Mononuclear cell (primary cell): ENCODE measurements around the gene RIMBP2. TPM values are rescaled to one million over a fixed set of nuclear protein-coding genes. Genes with fewer than 3 reads are reported as not detected.

ENCODE experiments used
- H3K27me3 ChIP-seq: 2 replicates; pipeline ENCODE4 v1.6.0; 2011; ENCODE audit warnings: low read length, control low read depth; ENCODE audit not compliant: insufficient read depth
- H3K4me1 ChIP-seq: 2 replicates; pipeline ENCODE4 v1.5.1; 2011; ENCODE audit warnings: mild to moderate bottlenecking, low read length, control low read depth; ENCODE audit not compliant: insufficient read depth
- H3K4me3 ChIP-seq: 2 replicates; pipeline ENCODE4 v1.5.1; 2011; ENCODE audit warnings: mild to moderate bottlenecking, low read length, moderate library complexity
- H3K9me3 ChIP-seq: 2 replicates; pipeline ENCODE4 v1.5.1; 2011; ENCODE audit warnings: low read depth, mild to moderate bottlenecking, control low read depth, low read length
- total RNA-seq: library from RNA; depleted of rRNA; stranded (reverse); fragments of >200 nt; gene quantifications from one replicate; pipeline ENCODE4 v1.2.3, GENCODE V29; 2012

Gene RIMBP2
- total RNA-seq, 1 donor: not detected

DNA sequence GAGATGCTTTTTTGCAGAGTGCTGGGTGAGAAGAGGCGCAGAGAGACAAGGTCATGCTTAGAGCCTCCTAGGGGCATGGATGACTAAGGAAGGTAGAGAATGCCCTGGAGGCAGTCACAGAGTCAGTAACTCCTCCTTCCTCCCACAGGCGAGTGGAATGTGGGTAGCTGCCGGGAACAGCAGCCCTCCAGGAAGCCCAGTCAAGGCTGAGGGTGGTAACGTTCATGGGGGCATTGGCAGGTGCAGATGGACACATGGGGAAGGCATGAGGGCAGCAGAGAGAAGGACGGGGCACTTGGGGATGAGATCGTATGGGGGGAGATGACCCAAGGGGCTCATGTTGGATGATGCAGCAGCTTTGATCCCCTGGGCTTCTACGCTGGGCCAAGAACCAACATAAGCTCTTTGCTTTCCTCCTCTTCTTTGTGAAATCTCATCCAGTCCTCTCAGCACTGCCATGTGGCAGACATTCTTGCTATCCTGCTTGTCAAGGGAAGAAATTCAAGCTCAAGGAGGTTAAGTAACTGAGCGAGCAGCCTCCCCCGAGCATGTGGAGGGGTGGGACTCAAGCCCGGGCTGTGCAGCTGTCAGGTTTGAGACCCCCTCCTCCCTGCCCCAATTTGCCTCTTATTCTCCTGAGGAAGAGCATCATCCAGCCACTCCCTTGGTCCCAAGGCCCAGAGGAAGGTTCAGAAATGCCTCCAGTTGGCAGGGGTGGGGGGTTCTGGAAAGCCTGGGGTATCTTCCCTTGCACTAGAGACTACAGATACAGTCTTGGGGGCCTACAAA lies 190.5 kb downstream of the RIMBP2 start:
- Histone ChIP-seq H3K4me3 (no peak overlapping the region), H3K9me3 (no peaks in the 10 kb centered on the region), H3K27me3 (no peaks in the 10 kb centered on the region), H3K4me1 (no peaks in the 10 kb centered on the region)

- H3K4me3 ChIP-seq: no peak overlapping the region
- H3K27me3 ChIP-seq: no peaks in the 10 kb centered on the region
- H3K4me1 ChIP-seq: no peaks in the 10 kb centered on the region
- H3K9me3 ChIP-seq: no peaks in the 10 kb centered on the region
Observed at GRCh38 chr12:130524759-130525158, 191.3 kb downstream of the RIMBP2 start.

GRCh38 chr12:130523863-130524614 lies 192.1 kb downstream of the RIMBP2 start:
- Histone ChIP-seq H3K4me3 (no peak overlapping the region), H3K4me1 (no peaks in the 10 kb centered on the region), H3K9me3 (no peaks in the 10 kb centered on the region), H3K27me3 (no peaks in the 10 kb centered on the region)

DNA sequence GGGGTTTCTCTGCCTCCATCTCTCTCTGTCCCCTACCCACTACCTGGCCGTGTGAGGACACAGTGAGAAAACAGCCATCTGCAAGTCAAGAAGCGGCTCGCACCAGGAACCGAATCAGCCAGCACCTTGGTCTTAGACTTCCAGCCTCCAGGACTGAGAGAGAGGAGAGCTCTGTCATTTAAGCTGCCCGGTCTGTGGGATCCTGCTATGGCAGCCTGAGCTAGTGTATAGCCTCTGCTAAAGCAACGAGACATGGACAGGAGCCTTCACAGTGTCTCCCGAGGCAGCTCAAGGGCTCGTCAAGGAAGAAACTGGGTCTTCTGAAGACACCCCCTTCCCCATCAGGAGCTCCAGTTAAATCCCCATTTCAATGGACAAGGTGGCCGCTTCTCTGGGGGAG lies 192.9 kb downstream of the RIMBP2 start:
- Histone ChIP-seq H3K9me3 (no peaks in the 10 kb centered on the region), H3K4me1 (no peaks in the 10 kb centered on the region), H3K4me3 (no peak overlapping the region), H3K27me3 (no peaks in the 10 kb centered on the region)

DNA sequence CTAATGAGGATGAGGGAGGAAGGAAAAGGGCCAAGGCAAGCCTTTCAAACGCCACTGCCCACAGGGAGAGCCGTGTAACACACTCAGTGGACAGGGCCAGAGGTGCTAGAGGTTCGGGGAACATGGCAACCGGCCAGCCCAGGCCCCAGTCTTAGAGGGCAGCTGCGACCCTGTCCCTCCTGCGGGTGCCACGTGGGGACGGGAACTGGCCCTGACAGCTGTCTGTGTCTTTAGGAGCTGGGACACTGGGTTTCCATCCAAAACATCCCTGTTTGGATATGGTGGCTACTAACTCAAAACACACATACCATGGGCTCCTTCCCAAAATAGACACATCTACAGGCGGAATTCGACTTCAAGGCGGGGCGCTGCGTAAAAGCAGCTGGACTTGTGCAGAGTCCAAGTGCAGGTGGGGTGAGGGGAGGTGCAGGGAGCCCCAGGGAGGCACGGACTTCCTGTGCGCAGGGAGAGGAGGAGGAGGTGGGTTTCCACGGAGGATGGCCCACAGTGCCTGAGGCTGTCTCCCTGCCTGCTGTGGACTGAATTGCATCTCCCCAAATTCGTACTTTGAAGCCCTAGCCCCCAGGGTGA lies 193.8 kb downstream of the RIMBP2 start:
- Histone ChIP-seq H3K27me3 (no peaks in the 10 kb centered on the region), H3K4me1 (no peaks in the 10 kb centered on the region), H3K4me3 (no peak overlapping the region), H3K9me3 (no peaks in the 10 kb centered on the region)

DNA sequence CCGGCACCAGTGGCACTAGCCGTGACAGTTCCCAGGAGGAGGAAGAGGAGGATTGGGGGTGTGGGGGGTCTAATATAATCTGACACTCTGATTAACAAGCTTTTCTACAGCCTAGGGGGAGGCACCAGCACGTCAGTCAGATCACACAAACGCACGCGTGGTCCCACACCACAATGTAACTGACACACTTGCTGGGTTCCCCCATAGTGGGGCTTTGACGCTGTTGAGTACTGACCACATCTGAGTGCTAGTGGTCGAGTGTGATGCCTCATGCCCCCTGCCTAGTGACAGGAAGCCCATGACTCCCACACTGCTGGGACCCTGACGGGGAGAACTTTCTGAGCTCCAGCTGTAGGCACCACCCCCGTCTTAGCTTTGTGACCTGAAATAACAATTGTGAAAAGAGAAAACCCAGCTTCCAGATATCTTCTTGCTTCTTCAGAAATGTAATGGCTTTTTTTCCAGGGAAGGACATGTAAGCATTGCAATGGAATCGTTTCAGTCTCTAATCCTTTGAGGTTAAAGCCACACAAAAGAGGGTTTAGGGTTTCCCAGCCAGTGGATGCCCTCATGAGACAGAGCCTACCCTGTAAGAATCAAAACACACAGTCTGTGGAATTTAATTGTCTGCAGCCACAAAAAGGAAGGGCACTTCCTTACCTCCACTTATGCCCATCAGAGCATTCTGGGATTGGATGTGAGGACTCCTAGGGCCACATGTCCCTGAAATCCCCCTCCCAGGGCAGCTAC lies 194.5 kb downstream of the RIMBP2 start:
- H3K9me3 ChIP-seq: no peaks in the 10 kb centered on the region
- no peak overlapping the region for H3K4me3 ChIP-seq

GRCh38 chr12:130520784-130521183 lies 195.3 kb downstream of the RIMBP2 start:
- Histone ChIP-seq H3K9me3 (no peaks in the 10 kb centered on the region), H3K4me1 (no peaks in the 10 kb centered on the region), H3K27me3 (no peaks in the 10 kb centered on the region), H3K4me3 (no peak overlapping the region)

More for the DNA sequence above, 194.5 kb downstream of the RIMBP2 start:
- Histone ChIP-seq H3K4me1 (no peaks in the 10 kb centered on the region), H3K27me3 (no peaks in the 10 kb centered on the region)

DNA sequence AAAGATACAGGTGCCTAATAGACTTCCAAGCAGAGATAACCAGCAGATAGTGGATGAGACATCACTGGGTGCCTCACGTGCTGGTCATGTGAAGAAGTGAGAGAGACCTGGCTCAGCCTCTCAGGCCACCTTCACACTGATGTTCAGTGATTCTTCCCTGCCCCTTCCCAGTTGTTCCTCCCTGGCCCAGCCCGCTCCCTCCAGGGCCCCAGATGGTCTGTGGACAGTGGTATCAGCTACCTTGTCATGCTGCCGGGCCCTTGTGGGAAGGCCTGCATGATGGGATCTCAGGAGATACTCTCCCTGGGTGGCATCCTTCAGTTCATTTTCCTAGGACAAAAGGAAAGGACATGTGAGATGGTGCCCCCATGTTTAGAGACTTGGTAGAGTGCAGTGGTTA lies 198.5 kb downstream of the RIMBP2 start:
- no peaks in the 10 kb centered on the region for H3K4me1 ChIP-seq
- H3K9me3 ChIP-seq: no peaks in the 10 kb centered on the region
- no peak overlapping the region for H3K4me3 ChIP-seq
- no peaks in the 10 kb centered on the region for H3K27me3 ChIP-seq

DNA sequence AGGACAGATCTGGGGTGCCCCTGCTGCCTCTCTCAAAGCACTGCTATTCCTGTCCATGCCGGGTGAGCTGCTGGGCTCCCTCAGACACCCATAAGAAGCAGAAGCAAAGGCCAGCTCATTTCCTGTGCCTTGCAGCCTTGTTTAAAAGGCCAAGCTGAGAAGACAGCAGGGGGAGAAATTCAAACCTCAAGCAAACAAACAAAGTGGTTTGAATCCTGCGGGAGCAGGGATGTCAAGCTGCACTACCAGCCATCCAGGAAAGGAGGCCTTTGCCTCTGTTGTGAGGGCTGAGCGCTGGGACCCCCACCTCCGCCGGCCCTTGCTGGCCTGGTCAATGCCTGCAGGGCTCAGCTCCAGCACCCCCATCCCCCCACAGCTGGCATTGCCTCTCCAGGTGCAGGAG lies 201.9 kb downstream of the RIMBP2 start:
- Histone ChIP-seq H3K9me3 (no peaks in the 10 kb centered on the region), H3K4me3 (no peak overlapping the region)

DNA sequence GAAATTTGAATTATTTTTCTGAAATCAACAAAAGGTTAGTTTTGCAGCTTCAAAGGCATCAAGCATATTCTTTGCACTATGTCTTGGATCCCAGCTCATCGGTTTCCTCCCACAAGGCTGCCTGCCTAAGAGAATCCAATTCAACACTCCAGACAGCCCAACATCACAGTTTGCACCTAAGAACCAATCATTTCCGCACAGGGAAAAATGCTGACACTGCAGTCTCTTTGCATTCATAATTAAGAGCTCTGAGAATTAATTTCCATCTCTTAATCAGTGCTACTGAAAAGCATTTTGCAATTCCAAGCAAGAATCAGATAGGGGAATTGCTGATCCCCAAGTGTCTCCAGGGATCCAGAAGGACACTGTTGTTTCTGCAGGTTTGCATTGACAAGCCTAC lies 202.5 kb downstream of the RIMBP2 start:
- H3K9me3 ChIP-seq: no peaks in the 10 kb centered on the region
- no peaks in the 10 kb centered on the region for H3K27me3 ChIP-seq
- no peaks in the 10 kb centered on the region for H3K4me1 ChIP-seq
- no peak overlapping the region for H3K4me3 ChIP-seq

More for the DNA sequence above, 201.9 kb downstream of the RIMBP2 start:
- Histone ChIP-seq H3K4me1 (no peaks in the 10 kb centered on the region), H3K27me3 (no peaks in the 10 kb centered on the region)

DNA sequence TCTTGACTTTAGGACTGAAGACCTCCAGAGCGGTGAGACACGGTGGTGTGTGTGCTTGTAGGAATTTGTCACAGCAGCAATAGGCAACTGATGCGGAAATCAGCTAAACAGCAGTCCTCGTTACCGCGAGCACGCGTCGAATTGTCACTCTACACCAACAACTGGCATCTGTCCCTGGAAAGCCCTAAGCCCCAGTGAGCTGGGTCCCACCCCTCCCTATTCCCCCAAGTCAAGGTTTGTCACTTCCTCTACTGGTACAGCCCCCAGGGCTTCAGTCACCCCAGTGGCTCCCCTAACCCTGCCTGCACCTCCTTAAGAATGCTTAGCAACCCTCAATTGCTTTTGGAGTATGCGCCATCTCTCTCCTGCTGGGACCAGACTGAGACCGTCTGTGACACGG lies 204.8 kb downstream of the RIMBP2 start:
- Histone ChIP-seq H3K4me1 (no peaks in the 10 kb centered on the region), H3K27me3 (no peaks in the 10 kb centered on the region), H3K4me3 (no peak overlapping the region), H3K9me3 (no peaks in the 10 kb centered on the region)

DNA sequence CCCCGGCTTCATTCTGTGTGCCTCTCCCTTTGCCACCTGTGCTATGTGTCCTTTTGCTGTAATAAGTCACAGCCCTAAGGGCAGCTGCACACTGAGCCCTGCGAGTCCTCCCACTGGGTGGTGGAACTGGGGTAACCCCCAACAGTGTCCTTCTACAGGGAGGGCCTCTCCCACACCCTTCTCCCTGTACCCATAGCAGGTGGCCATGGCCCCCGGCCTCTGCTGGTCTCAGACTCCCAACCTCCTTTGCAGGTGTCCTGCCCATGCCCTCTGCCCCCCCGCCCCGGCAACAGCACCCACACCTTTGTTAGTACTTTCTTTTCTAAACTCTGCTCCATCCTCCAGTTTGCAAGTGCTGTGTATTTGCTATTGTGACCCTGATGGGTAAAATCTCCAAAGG lies 206.6 kb downstream of the RIMBP2 start:
- no peak overlapping the region for H3K4me3 ChIP-seq
- H3K27me3 ChIP-seq: no peaks in the 10 kb centered on the region
- no peaks in the 10 kb centered on the region for H3K9me3 ChIP-seq
- no peaks in the 10 kb centered on the region for H3K4me1 ChIP-seq

DNA sequence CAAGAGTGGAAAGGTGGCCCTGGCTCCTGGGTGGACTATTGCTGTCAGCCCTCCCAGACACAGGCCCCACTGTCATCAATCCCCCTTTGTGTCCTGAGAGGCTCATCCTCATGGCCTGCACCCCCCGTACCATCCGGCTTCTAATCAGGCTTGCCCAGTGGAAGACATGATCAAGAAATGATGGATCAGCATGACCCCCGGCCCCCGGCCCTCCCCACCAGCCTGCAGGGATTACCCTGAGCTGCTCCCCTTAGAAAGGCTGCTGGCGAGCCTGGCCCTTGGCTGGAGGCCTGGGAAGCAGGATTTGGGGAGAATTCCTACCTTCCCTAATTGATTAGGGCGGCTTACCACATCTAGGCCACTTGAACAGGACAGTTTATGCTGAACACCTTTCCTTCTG lies 207.3 kb downstream of the RIMBP2 start:
- H3K9me3 ChIP-seq: no peaks in the 10 kb centered on the region
- no peaks in the 10 kb centered on the region for H3K27me3 ChIP-seq
- H3K4me1 ChIP-seq: no peaks in the 10 kb centered on the region
- H3K4me3 ChIP-seq: no peak overlapping the region

- Histone ChIP-seq H3K27me3 (no peaks in the 10 kb centered on the region), H3K4me3 (no peak overlapping the region), H3K4me1 (no peaks in the 10 kb centered on the region), H3K9me3 (no peaks in the 10 kb centered on the region)
Observed at GRCh38 chr12:130508318-130508717, 207.8 kb downstream of the RIMBP2 start.

DNA sequence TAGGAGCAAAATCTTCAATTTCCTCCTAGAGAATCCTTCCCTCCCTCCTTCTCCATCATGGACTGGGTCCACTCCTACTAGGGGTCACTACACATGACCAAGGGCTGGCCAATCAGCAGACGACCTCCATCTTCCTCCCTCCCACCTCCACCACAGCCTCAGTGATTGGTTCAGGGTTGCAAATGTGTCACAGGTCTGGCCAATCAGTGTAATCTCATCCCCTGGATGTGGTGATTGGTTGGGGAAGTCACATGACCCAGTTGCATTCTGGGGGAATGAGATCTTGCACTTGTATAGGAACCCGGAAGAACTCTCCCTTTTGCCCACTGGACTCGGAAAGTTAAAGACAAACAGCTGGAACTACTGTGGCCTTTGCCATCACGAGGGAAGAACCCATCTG lies 209.3 kb downstream of the RIMBP2 start:
- H3K9me3 ChIP-seq: no peaks in the 10 kb centered on the region
- no peaks in the 10 kb centered on the region for H3K4me1 ChIP-seq
- H3K27me3 ChIP-seq: no peaks in the 10 kb centered on the region
- no peak overlapping the region for H3K4me3 ChIP-seq
